ENCODE results near the gene ADIPOQ. TPM values are rescaled to one million over a fixed set of nuclear protein-coding genes. Genes with fewer than 3 reads are reported as not detected.
"Not testable (repeated sequence)": the region's sequence is repeated elsewhere in the genome, so short reads cannot be mapped to it uniquely, and the experiment has no call there.

ADIPOQ gene
- total and polyA plus RNA-seq, 4 donors = 0.02 TPM; not detected in 3

DNA sequence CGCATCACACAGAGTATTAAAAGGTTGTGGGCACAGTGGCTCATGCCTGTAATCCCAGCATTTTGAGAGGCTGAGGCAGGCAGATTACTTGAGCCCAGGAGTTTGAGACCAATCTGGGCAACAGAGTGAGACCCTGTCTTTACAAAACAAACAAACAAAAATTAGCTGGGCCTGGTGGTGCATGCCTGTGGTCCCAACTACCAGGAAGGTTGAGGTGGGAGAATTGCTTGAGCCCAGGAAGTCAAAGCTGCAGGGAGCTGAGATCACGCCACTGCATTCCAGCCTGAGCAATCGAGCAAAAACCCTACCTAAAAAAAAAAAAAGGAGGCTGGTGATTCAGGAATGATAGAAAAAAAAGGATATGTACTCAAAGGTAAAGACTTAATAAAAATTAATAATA is 59.6 kb downstream of the ADIPOQ start:
- Histone ChIP-seq H3K27ac (ENCODE audit: low read depth in 1 of 2, low read length in 2 of 2) (no peak overlapping the region), H3K4me3 (ENCODE audit: low read depth in 1 of 3, low read length in 3 of 3) (no peak overlapping the region), H3K36me3 (ENCODE audit: control insufficient read depth in 4 of 4, insufficient read depth in 3 of 4, low read depth in 1 of 4, low read length in 3 of 4) (no peaks in the 10 kb centered on the region), H3K4me1 (ENCODE audit: control insufficient read depth in 4 of 4, insufficient read depth in 4 of 4, low read length in 3 of 4) (no peaks in the 10 kb centered on the region), H3K9ac (ENCODE audit: low read depth in 1 of 2, low read length in 2 of 2) (no peak overlapping the region), H3K9me3 (ENCODE audit: control insufficient read depth in 4 of 4, low read length in 3 of 4) (no peaks in the 10 kb centered on the region), H3K27me3 (ENCODE audit: control insufficient read depth in 4 of 4, insufficient read depth in 4 of 4, low read length in 3 of 4) (no peaks in the 10 kb centered on the region)
- WGBS = 93% methylated on average over 3 of the region's 3 CpGs
- DNase-seq (ENCODE audit: low spot score) = no peak
- TF ChIP-seq FOXA2 (IDR thresholded peaks at IDR 0.05) (no peak), ATF3 (IDR thresholded peaks at IDR 0.05) (no peak), NR2F2 (IDR thresholded peaks at IDR 0.05) (no peak), EGR1 (IDR thresholded peaks at IDR 0.05; ENCODE audit: low read depth in 2 of 2) (no peak), HNF4G (IDR thresholded peaks at IDR 0.05) (no peak), TAF1 (conservative IDR thresholded peaks at IDR 0.05) (no peak), HNF4A (conservative IDR thresholded peaks at IDR 0.05) (no peak), GABPA (IDR thresholded peaks at IDR 0.05 in 1 of 2, conservative IDR thresholded peaks at IDR 0.05 in 1 of 2) (no peak)
- TF ChIP-seq, protein P1, sequence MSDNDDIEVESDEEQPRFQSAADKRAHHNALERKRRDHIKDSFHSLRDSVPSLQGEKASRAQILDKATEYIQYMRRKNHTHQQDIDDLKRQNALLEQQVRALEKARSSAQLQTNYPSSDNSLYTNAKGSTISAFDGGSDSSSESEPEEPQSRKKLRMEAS (IDR thresholded peaks at IDR 0.05) = no peak

DNA sequence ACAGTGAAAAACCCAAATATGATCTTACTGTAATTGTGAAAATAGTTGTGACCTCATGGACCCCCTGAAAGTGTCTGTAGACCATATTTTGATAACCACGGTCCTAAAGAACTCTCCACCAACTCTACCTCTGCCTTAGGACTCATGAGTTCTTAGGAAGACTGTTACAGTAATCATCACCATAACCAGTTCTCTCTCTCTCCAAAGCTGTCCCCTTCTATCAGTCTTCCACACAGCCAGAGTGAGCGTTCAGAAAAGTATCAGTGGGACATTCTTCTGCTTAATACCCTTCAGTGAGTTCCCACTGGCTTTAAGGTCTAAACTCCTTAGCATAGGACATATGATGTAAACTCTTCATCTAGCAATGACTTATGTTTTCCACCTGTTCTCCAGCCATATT is 60.2 kb downstream of the ADIPOQ start:
- Histone ChIP-seq H3K9ac (ENCODE audit: low read depth in 1 of 2, low read length in 2 of 2) (no peak overlapping the region), H3K27me3 (ENCODE audit: control insufficient read depth in 4 of 4, insufficient read depth in 4 of 4, low read length in 3 of 4) (no peaks in the 10 kb centered on the region), H3K4me1 (ENCODE audit: control insufficient read depth in 4 of 4, insufficient read depth in 4 of 4, low read length in 3 of 4) (no peaks in the 10 kb centered on the region), H3K36me3 (ENCODE audit: control insufficient read depth in 4 of 4, insufficient read depth in 3 of 4, low read depth in 1 of 4, low read length in 3 of 4) (no peaks in the 10 kb centered on the region), H3K27ac (ENCODE audit: low read depth in 1 of 2, low read length in 2 of 2) (no peak overlapping the region), H3K9me3 (ENCODE audit: control insufficient read depth in 4 of 4, low read length in 3 of 4) (no peaks in the 10 kb centered on the region), H3K4me3 (ENCODE audit: low read depth in 1 of 3, low read length in 3 of 3) (no peak overlapping the region)
- no peak for DNase-seq (ENCODE audit: low spot score)
- no peak for TF ChIP-seq EGR1 (IDR thresholded peaks at IDR 0.05; ENCODE audit: low read depth in 2 of 2)
- TF ChIP-seq TAF1 (conservative IDR thresholded peaks at IDR 0.05) = no peak
- no peak for TF ChIP-seq HNF4G (IDR thresholded peaks at IDR 0.05)
- no peak for TF ChIP-seq YY1 (IDR thresholded peaks at IDR 0.05)
- TF ChIP-seq JUND (IDR thresholded peaks at IDR 0.05) = no peak
- no peak for TF ChIP-seq HNF4A (conservative IDR thresholded peaks at IDR 0.05)
- TF ChIP-seq ATF3 (IDR thresholded peaks at IDR 0.05) = no peak
- no peak for TF ChIP-seq FOXA2 (IDR thresholded peaks at IDR 0.05)
- TF ChIP-seq, protein P2, sequence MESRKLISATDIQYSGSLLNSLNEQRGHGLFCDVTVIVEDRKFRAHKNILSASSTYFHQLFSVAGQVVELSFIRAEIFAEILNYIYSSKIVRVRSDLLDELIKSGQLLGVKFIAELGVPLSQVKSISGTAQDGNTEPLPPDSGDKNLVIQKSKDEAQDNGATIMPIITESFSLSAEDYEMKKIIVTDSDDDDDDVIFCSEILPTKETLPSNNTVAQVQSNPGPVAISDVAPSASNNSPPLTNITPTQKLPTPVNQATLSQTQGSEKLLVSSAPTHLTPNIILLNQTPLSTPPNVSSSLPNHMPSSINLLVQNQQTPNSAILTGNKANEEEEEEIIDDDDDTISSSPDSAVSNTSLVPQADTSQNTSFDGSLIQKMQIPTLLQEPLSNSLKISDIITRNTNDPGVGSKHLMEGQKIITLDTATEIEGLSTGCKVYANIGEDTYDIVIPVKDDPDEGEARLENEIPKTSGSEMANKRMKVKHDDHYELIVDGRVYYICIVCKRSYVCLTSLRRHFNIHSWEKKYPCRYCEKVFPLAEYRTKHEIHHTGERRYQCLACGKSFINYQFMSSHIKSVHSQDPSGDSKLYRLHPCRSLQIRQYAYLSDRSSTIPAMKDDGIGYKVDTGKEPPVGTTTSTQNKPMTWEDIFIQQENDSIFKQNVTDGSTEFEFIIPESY (IDR thresholded peaks at IDR 0.05) = no peak
- TF ChIP-seq, protein P3, sequence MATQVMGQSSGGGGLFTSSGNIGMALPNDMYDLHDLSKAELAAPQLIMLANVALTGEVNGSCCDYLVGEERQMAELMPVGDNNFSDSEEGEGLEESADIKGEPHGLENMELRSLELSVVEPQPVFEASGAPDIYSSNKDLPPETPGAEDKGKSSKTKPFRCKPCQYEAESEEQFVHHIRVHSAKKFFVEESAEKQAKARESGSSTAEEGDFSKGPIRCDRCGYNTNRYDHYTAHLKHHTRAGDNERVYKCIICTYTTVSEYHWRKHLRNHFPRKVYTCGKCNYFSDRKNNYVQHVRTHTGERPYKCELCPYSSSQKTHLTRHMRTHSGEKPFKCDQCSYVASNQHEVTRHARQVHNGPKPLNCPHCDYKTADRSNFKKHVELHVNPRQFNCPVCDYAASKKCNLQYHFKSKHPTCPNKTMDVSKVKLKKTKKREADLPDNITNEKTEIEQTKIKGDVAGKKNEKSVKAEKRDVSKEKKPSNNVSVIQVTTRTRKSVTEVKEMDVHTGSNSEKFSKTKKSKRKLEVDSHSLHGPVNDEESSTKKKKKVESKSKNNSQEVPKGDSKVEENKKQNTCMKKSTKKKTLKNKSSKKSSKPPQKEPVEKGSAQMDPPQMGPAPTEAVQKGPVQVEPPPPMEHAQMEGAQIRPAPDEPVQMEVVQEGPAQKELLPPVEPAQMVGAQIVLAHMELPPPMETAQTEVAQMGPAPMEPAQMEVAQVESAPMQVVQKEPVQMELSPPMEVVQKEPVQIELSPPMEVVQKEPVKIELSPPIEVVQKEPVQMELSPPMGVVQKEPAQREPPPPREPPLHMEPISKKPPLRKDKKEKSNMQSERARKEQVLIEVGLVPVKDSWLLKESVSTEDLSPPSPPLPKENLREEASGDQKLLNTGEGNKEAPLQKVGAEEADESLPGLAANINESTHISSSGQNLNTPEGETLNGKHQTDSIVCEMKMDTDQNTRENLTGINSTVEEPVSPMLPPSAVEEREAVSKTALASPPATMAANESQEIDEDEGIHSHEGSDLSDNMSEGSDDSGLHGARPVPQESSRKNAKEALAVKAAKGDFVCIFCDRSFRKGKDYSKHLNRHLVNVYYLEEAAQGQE (IDR thresholded peaks at IDR 0.05) = no peak
- no peak for TF ChIP-seq SP1 (IDR thresholded peaks at IDR 0.05)
- TF ChIP-seq RXRA (IDR thresholded peaks at IDR 0.05) = no peak
- no peak for TF ChIP-seq FOXA1 (IDR thresholded peaks at IDR 0.05)
- TF ChIP-seq, protein P1 (IDR thresholded peaks at IDR 0.05) = no peak
- no peak for TF ChIP-seq GABPA (IDR thresholded peaks at IDR 0.05 in 1 of 2, conservative IDR thresholded peaks at IDR 0.05 in 1 of 2)
- no peak for TF ChIP-seq NR2F2 (IDR thresholded peaks at IDR 0.05)
- no peak for TF ChIP-seq CTCF (IDR thresholded peaks at IDR 0.05; ENCODE audit: low read depth, low read length, missing input control)
- no peak for TF ChIP-seq RAD21 (IDR thresholded peaks at IDR 0.05)
- 90% methylated on average over 2 of the region's 2 CpGs for WGBS

DNA sequence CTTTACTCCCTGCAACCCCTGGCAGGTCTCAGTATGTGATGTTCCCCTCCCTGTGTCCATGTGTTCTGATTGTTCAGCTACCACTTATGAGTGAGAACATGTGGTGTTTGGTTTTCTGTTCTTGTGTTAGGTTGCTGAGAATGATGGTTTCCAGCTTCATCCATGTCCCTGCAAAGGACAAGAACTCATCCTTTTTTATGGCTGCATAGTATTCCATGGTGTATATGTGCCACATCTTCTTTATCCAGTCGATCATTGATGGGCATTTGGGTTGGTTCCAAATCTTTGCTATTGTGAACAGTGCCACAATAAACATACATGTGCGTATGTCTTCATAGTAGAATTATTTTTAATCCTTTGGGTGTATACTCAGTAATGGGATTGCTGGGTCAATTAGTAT is 61.2 kb downstream of the ADIPOQ start:
- not testable (repeated sequence) for H3K36me3 ChIP-seq (ENCODE audit: control insufficient read depth in 4 of 4, insufficient read depth in 3 of 4, low read depth in 1 of 4, low read length in 3 of 4); H3K9me3 ChIP-seq (ENCODE audit: control insufficient read depth in 4 of 4, low read length in 3 of 4); H3K4me3 ChIP-seq (ENCODE audit: low read depth in 1 of 3, low read length in 3 of 3); H3K27me3 ChIP-seq (ENCODE audit: control insufficient read depth in 4 of 4, insufficient read depth in 4 of 4, low read length in 3 of 4); DNase-seq (ENCODE audit: low spot score); H3K27ac ChIP-seq (ENCODE audit: low read depth in 1 of 2, low read length in 2 of 2); H3K9ac ChIP-seq (ENCODE audit: low read depth in 1 of 2, low read length in 2 of 2); H3K4me1 ChIP-seq (ENCODE audit: control insufficient read depth in 4 of 4, insufficient read depth in 4 of 4, low read length in 3 of 4)
- WGBS = 92% methylated on average over 2 of the region's 2 CpGs

Measured in liver (tissue), 9 donors.